GM18511 (cell line): Measurements from ENCODE around the gene RBFOX1.

Experiments
- ATAC-seq: cut with Tn5 transposase; IDR thresholded peaks from one replicate; pipeline ENCODE4 v1.9.1; 2021; ENCODE audit warnings: mild to moderate bottlenecking, moderate library complexity; ENCODE audit not compliant: unreplicated experiment

Gene RBFOX1

DNA sequence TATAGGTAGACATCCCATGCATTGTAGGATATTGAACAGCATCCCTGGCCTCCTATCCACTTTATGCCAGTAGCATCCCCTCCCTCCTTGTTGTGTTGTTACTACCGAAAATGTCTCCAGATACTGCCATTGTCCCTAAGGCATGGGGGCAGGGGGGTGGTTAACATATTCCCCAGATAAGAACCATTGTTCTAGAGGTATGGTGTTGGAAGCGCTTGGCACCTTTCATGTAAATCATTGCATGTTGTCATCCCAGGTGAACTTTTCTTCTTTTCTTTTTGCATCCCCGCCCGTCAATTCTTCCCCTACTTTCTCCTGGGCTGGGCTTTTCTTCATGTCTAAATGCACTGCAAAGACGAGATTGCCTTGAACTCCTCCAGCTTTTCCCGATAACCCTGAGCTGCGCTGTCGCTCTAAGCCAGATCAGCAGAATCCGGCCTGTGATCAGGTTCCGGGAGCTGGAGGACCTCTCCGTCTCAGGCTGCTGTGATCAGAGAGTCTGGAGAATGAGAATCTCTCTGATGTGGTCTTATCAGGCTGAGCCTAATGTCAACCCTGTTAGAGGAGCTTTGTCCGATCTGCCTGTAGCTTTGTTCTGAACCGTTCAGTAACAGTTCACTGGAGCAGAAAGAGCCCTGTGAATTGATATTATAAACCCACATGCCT, 76.2 kb downstream of the RBFOX1 start:
- ATAC-seq, result no peak

DNA sequence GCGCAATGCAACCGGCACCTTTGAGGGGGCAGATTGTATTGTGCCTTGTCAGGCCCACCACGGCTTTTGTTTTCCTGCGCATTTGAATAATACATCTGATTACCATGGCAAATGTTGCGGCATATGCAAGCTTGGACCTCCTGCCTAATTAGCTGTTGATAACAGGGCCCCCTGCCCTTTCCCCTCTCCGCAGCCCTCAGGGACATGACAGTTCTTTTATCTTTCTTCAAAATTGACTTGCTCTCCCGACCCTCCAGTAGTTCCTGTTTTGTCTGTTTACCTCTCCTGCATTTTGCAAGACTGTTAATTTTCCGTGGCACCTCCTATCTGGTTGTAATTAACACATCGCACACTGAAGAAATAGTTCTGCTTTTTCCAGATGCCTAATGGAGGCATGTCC, 86.8 kb downstream of the RBFOX1 start:
- ATAC-seq, result no peak

DNA sequence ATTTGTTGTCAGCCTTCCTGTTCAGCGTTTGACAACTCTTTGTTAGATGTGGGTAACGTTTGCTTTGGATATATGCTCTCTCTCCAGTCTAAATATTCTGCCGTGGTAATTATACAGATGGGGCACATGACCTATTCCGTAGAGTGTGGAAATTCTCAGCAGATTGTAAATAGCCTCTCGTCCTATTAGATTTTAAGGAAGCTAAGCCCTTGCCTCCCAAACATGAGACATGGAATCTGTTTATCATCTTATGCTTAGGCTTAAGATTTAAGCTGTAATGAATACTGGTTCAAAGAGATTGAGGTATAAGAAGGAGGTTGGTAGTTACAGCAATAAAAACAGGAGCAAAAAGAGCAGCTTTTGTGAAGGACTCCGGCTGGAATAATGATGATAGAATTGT, 87.4 kb downstream of the RBFOX1 start:
- ATAC-seq, result no peak

DNA sequence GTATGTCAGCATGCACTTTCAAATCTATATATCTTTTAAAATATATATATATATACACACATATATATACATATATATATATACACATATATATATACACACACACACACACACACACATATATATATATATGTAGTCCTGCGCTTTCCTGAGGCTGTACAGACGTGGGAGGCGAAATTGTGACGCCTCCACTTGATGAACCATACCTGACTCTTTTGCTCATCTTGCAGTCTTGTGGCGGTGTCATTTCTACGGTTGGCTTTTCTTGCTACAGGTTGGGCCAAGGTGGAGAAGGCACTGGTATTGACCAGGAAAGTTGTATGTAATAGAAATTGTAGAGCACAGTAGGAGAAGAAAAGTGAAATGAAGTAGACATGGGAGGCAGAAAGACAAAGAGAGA, 88.2 kb downstream of the RBFOX1 start:
- ATAC-seq, result no peak

DNA sequence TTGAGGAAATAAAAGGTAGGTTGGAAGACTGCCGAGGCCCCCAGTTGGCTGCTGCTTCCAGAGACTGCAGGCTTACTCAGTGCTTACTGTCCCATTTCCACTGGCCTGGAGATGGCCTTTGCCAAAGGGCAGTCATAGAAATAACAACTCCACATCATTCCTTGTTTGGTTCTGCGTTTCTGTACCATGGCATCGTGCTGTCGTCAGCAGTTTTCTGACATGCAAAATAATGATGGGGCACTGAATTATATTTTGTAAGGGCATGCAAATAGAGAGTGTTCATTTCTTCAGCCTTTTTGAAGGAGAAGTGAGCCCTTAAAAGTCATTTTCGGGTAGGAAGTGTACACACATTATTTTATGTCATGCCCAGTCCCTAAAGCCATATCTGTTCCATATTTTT, 88.9 kb downstream of the RBFOX1 start:
- no peak for ATAC-seq

DNA sequence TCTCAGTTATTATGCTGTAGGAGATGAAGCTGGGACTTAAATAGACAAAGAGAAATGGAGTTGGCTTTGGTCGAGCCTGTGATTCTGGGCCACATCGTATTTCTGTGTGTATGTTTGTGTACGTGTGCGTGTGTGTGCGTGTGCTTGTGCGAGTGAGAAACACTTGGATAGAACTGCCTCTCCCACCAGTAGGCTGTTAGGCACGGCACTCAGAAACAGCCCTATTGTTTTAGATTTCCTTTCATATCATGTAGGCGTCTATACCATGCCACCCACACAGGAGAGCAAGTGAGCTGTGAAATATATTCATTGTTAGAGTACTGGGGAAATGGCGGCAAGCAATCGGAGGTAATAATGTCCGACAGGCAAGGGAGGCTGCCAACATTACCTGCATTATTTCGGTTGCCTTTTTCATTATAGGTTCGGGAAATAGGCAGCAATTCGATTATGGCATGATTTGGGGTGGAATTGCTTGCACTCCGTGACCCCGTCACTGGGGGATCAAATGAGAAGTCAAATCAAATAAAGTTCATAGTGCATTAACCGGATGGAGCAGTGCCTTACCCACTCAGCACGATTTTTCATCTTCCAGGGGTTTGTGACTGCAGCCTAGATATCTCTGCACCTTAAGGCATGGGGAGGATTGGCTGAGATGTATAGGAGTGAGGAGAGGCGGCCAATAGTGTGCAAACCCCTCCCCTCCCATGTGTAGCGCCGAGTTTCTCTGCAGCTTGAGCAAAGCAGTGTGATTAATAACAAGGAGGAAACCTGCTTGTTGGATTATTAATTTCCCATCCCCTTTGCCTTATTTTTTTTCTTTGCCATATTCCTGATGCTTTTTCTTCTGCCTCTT, 89.6 kb downstream of the RBFOX1 start:
- ATAC-seq, result no peak

DNA sequence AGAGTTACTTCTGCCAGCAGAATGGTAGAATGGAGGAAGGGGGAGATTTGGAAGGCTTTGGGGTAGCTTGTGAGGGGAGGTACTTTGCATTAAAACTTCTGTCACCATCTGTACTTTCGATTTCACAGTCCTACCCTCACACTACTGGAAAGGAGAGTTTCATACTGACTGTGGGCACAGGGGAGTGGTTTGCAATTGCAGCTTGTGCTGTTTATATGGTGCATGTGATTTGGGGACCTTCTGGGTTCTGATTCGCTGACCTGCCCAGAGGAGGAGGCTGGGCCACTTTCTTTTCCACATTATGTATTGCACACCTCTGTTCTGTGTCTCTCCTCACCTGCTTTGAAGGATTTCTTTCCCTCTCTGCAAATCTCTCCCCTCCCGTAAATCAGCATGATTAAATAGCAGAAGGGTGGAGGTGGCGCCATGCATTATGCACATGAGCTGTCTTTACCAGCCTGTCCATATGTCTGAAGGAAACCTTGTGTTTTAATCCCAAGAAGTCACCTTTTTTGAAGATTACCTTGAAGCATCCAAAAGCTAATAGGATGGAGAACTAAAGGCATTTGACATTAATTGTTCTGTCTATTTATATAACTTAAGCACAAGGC, 90.9 kb downstream of the RBFOX1 start:
- no peak for ATAC-seq

DNA sequence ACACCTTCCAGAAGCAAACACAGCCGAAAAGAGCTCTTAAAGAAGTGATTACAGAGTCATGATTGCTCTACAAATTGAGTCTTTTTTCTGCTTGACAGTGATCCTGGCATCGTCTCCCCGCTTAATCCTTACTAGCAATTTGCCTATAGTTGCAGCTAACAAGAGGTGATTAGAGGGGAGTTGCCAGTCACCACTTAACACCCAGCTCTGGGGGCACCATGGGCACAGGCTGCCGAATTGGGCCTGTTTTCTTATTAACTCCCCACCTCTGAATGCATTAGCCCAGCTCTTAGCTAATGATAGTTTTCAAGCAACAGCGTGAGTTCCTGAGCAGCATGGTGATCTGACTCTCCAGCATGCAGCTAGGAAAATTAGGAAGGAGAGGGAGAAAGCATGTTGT, 93.5 kb downstream of the RBFOX1 start:
- ATAC-seq, result no peak

DNA sequence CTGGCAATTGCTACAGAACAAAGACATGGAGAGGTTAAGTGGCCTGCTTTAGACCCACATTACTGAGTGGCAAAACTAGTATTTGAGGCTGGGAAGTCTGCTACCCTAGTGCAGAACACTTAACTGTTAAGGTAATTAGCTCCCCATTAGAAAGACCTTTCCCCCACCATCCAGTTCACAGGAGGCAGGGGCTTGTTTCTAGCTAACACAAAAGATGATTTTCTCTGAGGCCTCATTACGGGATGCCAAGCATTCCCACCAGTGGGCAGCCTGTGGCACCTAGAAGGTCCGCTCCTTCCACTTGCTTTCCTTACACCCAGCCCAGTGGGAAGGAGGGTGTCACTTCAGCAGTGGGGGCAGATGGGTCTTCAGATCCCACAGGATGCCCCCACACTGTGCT, 99.1 kb downstream of the RBFOX1 start:
- ATAC-seq, result no peak

DNA sequence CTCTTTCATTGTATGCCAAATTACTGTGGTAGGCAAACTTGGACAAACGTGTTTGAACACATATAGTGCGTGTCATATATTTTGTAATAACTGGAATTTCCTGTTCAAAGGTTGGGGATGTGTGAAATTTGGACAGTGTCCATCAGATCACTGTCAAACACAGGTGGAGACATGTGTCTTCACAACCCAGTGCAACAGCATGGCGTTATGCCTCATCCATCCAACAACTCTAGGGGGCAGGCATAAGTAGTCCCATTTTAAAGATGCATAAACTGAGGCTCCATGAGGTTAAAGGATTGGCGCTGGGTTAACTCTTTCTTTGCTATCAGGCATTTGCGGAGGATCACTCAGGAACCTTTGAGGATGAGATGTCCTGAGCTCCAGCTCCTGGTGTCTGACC, 103.7 kb downstream of the RBFOX1 start:
- ATAC-seq, result no peak

DNA sequence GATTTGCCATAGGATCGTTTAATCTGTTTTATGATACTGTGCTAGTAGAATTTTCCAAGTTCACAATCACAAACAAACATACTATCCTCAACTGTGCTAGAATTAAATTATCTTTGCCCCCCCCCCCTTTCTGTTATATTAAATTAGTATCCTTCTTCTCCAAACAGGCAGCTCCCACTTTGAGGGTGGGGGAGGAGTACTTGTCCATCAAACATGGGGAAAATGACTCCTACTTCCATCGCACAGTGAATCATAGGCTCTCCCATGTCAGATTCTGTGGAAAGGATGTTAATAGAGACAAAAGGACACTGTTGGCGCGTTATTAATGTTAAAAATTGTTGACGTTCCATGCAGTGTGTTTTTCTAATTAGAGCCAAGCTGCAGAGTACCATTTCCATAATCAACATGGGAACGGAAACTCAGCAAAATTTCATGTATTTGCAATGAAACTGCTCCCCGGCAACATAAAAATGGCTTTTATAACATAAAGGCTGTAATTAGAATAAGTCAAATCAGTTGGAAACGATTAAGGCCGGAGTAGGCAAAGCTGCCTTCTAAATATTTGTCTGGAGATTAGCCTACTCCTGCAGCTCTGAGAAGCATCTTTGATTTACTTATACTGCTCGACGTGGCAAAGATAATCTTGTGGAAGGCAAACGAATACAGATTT, 104.6 kb downstream of the RBFOX1 start:
- ATAC-seq, result no peak

DNA sequence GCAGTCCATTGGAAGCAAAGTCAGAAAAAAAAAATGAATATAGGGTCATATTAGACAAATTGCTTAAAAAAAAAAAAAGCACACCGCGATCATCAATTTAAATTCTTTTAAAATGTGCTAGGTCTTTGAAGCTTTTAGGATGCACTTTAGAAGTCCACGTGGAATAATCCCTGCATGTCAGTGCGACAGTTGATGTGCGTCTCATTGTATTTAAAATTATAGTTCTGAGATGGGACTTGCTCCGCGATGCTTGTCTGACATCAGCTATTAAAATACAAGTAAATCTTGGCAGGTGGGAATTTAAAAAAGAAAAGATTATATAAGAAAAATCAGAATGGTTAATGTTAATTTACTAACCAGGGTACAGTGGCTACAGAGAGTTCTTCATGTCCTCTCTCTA, 105.2 kb downstream of the RBFOX1 start:
- no peak for ATAC-seq

DNA sequence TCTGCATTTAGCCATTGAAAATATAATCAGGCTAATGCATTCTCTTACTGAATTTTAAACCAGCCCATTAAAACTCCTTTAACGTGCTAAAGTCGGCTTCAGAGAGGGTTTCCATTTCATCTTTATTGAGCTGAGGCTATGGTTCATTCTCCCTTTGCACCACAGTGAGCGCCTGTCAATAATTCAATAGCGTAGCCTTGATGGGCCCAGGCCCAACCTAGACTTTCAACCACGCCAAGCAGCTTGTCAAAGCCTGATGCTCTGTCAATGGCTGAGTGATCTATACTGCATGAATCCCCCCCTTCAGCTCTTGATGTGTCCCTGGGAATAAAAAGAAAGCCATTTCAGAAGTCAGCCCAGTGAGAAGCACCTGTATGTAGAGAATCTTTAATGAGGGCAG, 106.0 kb downstream of the RBFOX1 start:
- no peak for ATAC-seq

DNA sequence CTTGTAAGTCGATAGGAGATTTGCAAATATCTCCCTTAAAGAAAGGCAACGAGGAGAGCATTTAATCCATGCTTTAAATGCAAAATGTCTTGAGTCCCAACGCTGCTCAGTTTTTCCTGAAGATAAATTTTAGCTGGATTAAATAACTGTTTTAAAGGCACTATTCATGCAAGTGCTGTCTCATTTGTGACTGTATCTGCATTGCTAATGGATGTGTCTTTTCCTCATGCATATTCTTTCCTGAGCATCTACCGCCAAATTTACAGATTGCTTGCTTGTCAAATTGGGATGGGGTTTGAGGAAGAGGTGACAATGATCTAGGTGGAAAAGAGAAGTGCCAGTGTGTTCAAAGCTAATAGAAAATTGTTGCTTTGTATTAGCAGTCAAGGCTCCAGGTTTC, 106.9 kb downstream of the RBFOX1 start:
- no peak for ATAC-seq

DNA sequence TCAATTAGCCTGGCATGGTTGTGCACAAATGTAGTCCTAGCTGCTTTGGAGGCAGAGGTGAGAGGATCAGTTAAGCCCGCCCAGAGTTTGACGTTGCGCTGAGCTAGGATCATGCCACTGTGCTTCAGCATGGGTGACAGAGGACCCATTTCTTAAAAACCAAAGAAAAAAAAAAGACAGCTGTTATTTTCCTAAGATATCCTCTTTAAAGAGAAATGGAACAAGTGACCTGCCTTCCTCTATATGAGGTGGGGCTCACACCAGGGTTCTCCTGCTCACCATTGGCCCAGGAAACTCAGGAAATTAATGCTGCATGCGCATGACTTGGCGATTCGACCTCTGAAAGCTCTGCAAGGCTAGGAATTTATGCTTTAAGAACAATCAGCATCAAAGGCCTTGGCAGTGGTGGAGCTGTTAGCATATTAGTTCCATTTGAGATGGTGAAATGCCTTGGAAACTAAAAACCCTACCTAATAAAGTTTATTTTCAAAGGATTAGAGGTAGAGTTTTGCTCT, 108.3 kb downstream of the RBFOX1 start:
- ATAC-seq, result no peak

DNA sequence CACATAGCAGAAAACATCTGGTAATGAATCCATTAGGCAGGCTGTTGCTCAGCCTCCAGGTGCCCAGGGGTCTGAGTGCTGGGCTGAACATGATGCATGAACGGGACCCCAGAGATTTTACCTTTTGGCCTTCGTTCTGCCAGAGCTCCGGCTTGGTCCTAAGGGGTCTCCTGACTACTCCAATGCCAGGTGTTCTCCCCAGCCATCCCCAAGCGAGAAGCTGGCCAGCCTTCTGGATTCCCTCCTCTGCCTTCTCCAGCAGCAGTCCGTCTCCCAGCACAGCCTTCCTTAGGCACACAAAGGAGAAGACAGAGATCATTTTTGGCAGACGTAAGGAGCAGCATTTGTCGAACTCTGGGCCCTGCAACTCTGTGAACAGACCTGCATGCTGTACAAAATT, 109.4 kb downstream of the RBFOX1 start:
- no peak for ATAC-seq

DNA sequence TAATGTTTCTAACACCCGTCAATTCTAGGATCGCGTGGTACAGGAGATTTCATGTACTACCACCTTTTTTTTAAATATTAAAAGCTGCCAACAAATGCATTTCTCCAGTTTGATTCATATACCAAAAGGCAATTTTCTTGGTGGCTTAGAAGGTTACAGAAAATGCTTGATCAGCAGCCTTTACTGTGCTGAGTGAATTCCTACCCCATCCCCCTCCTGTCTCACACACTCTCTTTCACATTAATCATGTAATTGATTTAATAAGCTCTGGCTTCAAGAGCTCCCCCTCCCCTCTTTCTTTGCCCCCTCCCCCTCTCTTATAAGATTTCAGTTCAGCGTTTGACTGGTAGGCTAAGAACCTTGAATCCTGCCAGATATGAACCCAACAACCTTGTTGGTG, 110.5 kb downstream of the RBFOX1 start:
- ATAC-seq, result no peak

DNA sequence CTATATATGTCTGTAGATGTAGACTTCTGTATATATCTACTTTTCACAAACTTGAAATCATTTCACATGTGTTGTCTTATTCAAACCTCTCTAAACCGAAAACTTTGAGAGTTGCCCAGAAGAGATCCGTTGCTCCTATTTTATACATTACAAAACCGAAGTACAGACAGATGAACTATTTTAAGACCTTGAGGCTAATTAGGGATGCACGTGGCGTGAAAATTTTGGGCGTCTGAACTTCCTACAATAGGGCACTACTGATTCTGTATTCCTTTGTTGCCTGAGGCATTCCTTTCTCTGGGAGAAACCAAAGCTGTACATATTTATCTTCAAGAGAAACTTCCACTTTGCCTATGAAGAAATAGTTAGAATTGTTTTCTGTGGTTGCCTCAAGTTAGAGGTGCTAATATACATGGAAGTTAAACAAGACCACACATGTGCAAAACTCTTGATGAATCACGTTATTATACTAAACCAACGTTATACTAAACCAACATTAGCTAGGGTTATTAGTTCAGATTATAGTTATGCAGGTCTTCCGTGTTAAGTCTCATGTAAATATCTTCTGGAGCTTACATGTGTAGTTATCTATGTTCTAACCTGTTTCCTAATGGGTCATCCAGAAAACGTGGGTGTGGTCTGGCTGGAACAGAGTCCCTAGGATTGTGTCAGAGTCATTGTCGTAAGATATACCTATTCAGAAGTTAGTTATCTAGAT, 111.2 kb downstream of the RBFOX1 start:
- ATAC-seq, result no peak

DNA sequence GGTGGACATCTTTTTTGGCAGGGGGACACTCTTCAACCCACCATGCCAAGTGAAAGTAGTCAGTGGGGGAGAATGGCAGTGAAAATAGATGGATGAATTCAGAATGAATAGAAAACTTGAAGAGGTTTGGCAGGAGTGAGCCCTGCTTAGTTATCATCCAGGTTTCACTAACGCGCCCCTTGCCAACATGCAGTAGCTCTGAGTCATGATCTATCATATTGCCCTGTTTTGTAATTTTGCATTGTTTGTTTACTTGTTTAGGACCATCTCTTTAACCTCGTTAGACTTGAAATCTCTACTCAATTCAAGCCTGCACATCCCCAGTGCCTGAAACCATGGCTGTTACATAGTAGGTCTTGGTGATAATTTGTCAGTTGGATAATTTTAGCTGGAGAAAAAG, 116.7 kb downstream of the RBFOX1 start:
- no peak for ATAC-seq

DNA sequence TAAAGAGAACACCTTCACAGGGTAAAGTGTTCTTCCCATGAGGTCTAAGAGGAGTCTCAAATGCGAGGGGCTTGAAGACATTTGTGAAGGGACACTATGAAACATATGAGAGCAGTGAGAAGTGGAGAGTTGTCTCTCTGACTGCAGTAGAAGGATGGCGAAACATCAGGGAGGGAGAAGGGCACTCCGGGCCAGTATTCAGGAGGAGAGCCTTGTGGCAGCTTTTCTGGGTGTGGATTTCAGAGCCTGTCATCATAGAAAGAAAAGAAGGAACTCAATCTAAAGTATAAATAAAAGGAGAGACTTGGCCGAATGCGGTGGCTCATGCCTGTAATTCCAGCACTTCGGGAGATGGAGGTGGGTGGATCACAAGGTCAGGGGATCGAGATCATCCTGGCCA, 117.2 kb downstream of the RBFOX1 start:
- no peak for ATAC-seq

DNA sequence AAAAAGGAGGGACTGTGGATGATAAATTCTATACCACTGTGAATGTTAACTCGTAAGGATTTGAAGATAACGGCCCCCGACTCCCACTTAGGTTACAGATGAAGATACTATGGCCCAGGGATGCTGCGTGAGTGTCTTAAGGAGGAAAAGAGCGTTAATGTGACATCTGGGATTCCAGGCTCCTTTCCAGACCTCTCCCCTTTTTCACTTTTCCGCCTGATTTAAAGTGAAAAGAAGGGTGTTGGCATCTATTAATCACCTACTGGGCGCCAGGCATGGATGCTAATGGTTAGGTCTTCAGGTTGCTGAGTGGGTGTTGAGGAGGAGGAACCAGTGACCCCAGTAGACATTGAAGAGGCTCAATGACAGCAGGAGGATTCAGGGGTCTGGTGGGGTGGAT, 117.8 kb downstream of the RBFOX1 start:
- ATAC-seq, result no peak
